ENCODE data around the gene BCL10. TPM values are rescaled to one million over a fixed set of nuclear protein-coding genes. Genes with fewer than 3 reads are reported as not detected.

The BCL10 gene
- total and polyA plus RNA-seq, 7 donors, result 2.9 to 10.9 (median 8.2) TPM

GRCh38 chr1:85229574-85230097 lies 46.8 kb downstream of the BCL10 start:
- no peak for ATAC-seq
- peaks cover 5% of the 10 kb centered on the region for H3K4me1 ChIP-seq
- no peaks in the 10 kb centered on the region for H3K9me3 ChIP-seq
- H3K36me3 ChIP-seq (ENCODE audit: insufficient read depth in 1 of 2, low read depth in 1 of 2), result no peaks in the 10 kb centered on the region
- WGBS, 3 donors, result 59 to 76% (median 61%) methylated on average over 6 of the region's 6 CpGs
- H3K27me3 ChIP-seq (ENCODE audit: insufficient read depth in 3 of 3, low read length in 2 of 3), result no peaks in the 10 kb centered on the region
- no peak overlapping the region for H3K27ac ChIP-seq
- TF ChIP-seq CTCF (IDR thresholded peaks at IDR 0.05), result no peak
- intact Hi-C loops (cut with DNase I), result no loop called here
- H3K4me3 ChIP-seq, result no peak overlapping the region
- DNase-seq, result no peak

GRCh38 chr1:85228972-85229371 lies 47.5 kb downstream of the BCL10 start:
- intact Hi-C loops (cut with DNase I), result no loop called here
- H3K27me3 ChIP-seq (ENCODE audit: insufficient read depth in 3 of 3, low read length in 2 of 3), result no peaks in the 10 kb centered on the region
- no peak overlapping the region for H3K27ac ChIP-seq
- H3K9me3 ChIP-seq, result no peaks in the 10 kb centered on the region
- TF ChIP-seq CTCF (IDR thresholded peaks at IDR 0.05), result no peak
- 0 to 87% (median 44%) methylated on average over 1 of the region's 1 CpG for WGBS, 3 donors
- DNase-seq (no peak), ATAC-seq (peak in 3 of 4 donors; percentile 46 to 71 (median 55))
- H3K4me3 ChIP-seq, result no peak overlapping the region
- no peaks in the 10 kb centered on the region for H3K36me3 ChIP-seq (ENCODE audit: insufficient read depth in 1 of 2, low read depth in 1 of 2)
- peaks cover 5% of the 10 kb centered on the region for H3K4me1 ChIP-seq

GRCh38 chr1:85225624-85226380 lies 50.6 kb downstream of the BCL10 start:
- intact Hi-C loops (cut with DNase I), result no loop called here
- Histone ChIP-seq H3K4me1 (peaks cover 5% of the 10 kb centered on the region), H3K4me3 (no peak overlapping the region), H3K27ac (no peak overlapping the region), H3K36me3 (ENCODE audit: insufficient read depth in 1 of 2, low read depth in 1 of 2) (no peaks in the 10 kb centered on the region), H3K27me3 (ENCODE audit: insufficient read depth in 3 of 3, low read length in 2 of 3) (no peaks in the 10 kb centered on the region), H3K9me3 (no peaks in the 10 kb centered on the region)
- ATAC-seq (no peak), DNase-seq (no peak)
- no peak for TF ChIP-seq CTCF (IDR thresholded peaks at IDR 0.05)
- WGBS, 3 donors, result 38 to 58% (median 40%) methylated on average over 5 of the region's 5 CpGs

- intact Hi-C loops (cut with DNase I), result no loop called here
- H3K4me1 ChIP-seq, result peaks cover 5% of the 10 kb centered on the region
- ATAC-seq (peak in 1 of 4 donors; percentile 38), DNase-seq (no peak)
- H3K4me3 ChIP-seq, result no peak overlapping the region
- H3K9me3 ChIP-seq, result no peaks in the 10 kb centered on the region
- TF ChIP-seq CTCF (IDR thresholded peaks at IDR 0.05), result no peak
- H3K27me3 ChIP-seq (ENCODE audit: insufficient read depth in 3 of 3, low read length in 2 of 3), result no peaks in the 10 kb centered on the region
- no peaks in the 10 kb centered on the region for H3K36me3 ChIP-seq (ENCODE audit: insufficient read depth in 1 of 2, low read depth in 1 of 2)
- no peak overlapping the region for H3K27ac ChIP-seq
- WGBS, 3 donors, result 54 to 57% (median 54%) methylated on average over 3 of the region's 3 CpGs
Measured at GRCh38 chr1:85224734-85225623, 51.5 kb downstream of the BCL10 start.
